Left ventricle myocardium inferior (tissue), 1 donor: Measurements from ENCODE around the gene DNMT1. TPM values are rescaled to one million over a fixed set of nuclear protein-coding genes. Genes with fewer than 3 reads are reported as not detected.

Source experiments
- DNase-seq: peaks from one replicate; pipeline ENCODE4 v3.0.0-alpha.2; 2020
- H3K27ac ChIP-seq: fragments of 200-600 bp; replicated peaks from 2 replicates; pipeline ENCODE4 v1.8.0; 2021
- H3K27me3 ChIP-seq: fragments of 200-600 bp; 2 replicates; pipeline ENCODE4 v1.8.0; 2021; ENCODE audit warnings: low read depth
- H3K36me3 ChIP-seq: fragments of 200-600 bp; 2 replicates; pipeline ENCODE4 v1.8.0; 2021
- H3K4me1 ChIP-seq: fragments of 200-600 bp; 2 replicates; pipeline ENCODE4 v1.8.0; 2021
- H3K4me3 ChIP-seq: fragments of 200-600 bp; 2 replicates; pipeline ENCODE4 v1.8.0; 2021; ENCODE audit warnings: mild to moderate bottlenecking, moderate library complexity
- H3K9me3 ChIP-seq: fragments of 200-600 bp; replicated peaks from 2 replicates; pipeline ENCODE4 v1.8.0; 2021
- CTCF ChIP-seq: fragments of 200-600 bp; IDR thresholded peaks from 2 replicates; pipeline ENCODE4 v1.8.0; 2021; ENCODE audit warnings: antibody characterized with exemption, mild to moderate bottlenecking, borderline replicate concordance
- intact Hi-C: fragments of 100-400 bp; cut with micrococcal nuclease; formaldehyde crosslinking; loops from one replicate; pipeline ENCODE4 v1.11.0; 2022
- total RNA-seq: library from RNA; stranded (reverse); fragmentation: NEBNext Ultra II Directional; extraction: Animal tissue kit (Norgen Biotek cat#: 25700); gene quantifications from one replicate; pipeline ENCODE4 v1.2.1, GENCODE V29; 2021
- donor health status: DM: no; HTN: yes; CAD: no; lungs with severe emphysema.

DNMT1 gene
- total RNA-seq, 1 donor from 2014 or later: 23.9 TPM

GRCh38 chr19:10089801-10090375, 104.9 kb downstream of the DNMT1 start:
- Histone ChIP-seq H3K36me3 (peaks cover 32% of the 10 kb centered on the region), H3K27ac (no peak overlapping the region)

DNA sequence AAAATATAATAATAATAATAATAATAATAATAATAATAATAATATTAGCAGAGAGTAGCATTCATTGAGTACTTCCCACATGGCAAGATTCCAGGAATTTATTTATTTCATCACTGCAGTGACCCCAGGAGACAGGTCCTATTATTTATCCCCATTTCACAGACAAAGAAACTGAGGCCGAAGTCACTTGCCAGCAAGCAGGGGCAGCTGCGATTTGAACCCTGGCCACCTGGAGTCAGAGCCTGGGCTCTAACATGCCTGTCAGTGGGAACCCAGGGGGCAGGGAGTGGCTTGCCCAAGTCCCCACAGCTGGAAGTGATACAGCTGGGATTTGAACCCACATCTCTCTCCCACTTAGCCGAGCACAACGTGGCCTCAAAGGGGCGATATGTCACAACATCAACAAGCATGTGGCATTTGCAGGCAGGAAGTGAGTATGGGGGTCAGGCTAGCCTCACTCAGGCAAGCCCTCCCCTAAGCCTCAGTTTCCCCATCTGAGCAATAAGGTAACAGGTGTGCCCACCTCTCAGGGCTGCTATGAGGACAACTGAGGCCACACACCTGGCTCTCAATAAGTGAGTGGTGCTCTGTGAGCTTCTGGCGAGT, 105.7 kb downstream of the DNMT1 start:
- DNase-seq: no peak
- TF ChIP-seq CTCF: no peak
- peaks cover 18% of the 10 kb centered on the region for H3K4me1 ChIP-seq
- intact Hi-C loops: no loop called here
- H3K36me3 ChIP-seq: peaks cover 32% of the 10 kb centered on the region
- no peak overlapping the region for H3K27ac ChIP-seq
- H3K9me3 ChIP-seq: peaks cover 5% of the 10 kb centered on the region
- no peak overlapping the region for H3K4me3 ChIP-seq
- H3K27me3 ChIP-seq: no peaks in the 10 kb centered on the region

More at GRCh38 chr19:10089801-10090375, 104.9 kb downstream of the DNMT1 start:
- DNase-seq: no peak
- no peak for TF ChIP-seq CTCF
- Histone ChIP-seq H3K9me3 (peaks cover 5% of the 10 kb centered on the region), H3K4me1 (peaks cover 18% of the 10 kb centered on the region), H3K27me3 (peaks cover 3% of the 10 kb centered on the region), H3K4me3 (no peak overlapping the region)
- intact Hi-C loops: no loop called here

- Histone ChIP-seq H3K9me3 (peaks cover 5% of the 10 kb centered on the region), H3K27me3 (no peaks in the 10 kb centered on the region), H3K4me1 (peaks cover 18% of the 10 kb centered on the region), H3K36me3 (peaks cover 30% of the 10 kb centered on the region), H3K4me3 (peak overlapping the region; percentile 99), H3K27ac (peak overlapping the region; percentile 96)
- no peak for DNase-seq
- TF ChIP-seq CTCF: no peak
- intact Hi-C loops: no loop called here
Measured at GRCh38 chr19:10087296-10088061, 107.3 kb downstream of the DNMT1 start.

DNA sequence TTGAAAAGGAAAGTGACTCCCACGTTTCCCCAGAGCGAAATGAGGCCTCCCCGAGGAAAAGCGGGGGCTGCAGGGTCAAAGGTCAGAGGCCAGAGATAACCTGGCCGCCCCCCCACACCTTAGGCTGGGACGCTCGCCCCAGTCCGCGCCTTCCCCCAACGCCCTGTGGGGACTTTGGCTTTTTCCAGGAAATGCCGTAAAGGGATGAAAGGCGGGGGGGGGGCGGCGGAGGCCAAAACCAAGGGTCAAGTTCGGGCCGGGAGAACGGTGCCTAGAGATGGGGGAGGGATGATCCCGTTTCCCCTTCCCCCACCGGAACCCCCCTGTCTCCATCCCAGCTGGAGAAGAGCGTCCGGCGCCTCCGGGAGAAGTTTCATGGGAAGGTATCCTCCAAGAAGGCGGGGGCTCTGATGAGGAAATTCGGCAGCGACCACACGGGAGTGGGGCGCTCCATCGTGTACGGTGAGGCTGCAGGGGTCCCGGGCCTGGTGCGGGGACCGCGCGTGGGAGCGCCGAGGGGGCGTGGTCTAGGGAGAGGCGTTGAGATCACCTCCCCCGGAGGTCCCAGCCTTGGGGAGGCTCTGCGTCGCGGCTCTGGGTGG, 108.1 kb downstream of the DNMT1 start:
- H3K27ac ChIP-seq: peak overlapping the region; percentile 96
- peak overlapping the region; percentile 99 for H3K4me3 ChIP-seq
- peaks cover 5% of the 10 kb centered on the region for H3K9me3 ChIP-seq
- TF ChIP-seq CTCF: no peak
- DNase-seq: no peak
- peaks cover 18% of the 10 kb centered on the region for H3K4me1 ChIP-seq
- peaks cover 22% of the 10 kb centered on the region for H3K36me3 ChIP-seq
- H3K27me3 ChIP-seq: no peaks in the 10 kb centered on the region
- intact Hi-C loops: no loop called here
